Measurements from ENCODE around the gene SEMA3E.
A peak's percentile ranks its signal among the peaks of the same experiment; 100 is the strongest.

SEMA3E gene

DNA sequence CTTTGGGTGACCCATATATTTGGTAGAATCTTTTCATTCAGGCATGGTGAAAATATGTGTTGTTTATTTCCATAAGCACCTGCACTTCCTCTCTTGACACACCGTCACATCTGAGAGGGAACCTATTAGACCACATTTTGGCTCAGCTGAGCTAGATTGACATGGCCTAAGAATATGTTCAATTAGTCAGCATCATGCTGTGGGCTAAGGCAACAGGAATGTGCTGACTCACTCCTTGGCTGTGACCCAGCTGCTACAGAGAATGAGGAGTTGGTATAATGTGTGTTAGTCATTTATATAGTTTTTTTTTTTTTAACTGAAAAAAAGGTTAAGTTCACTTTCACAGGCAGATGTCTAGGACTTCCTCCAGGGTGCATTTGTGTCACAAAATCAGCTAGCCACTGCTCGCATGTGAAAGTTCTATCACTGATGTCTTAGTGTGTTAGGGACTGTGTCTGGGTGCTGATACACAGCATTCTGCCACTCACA lies 180.6 kb downstream of the SEMA3E start (continued):
- TF ChIP-seq ZBTB8A (tag by site-specific recombination; IDR thresholded peaks at IDR 0.05) (peak; percentile 32; the same call in 1 of the 2 replicates), ZBTB21 (tag by site-specific recombination; IDR thresholded peaks at IDR 0.05) (peak; percentile 53; the same call in 1 of the 2 replicates), GLI4 (tag by site-specific recombination; IDR thresholded peaks at IDR 0.05) (no peak), HOXA7 (CRISPR knock-in tag; IDR thresholded peaks at IDR 0.05; ENCODE audit: borderline replicate concordance) (no peak), ZEB2 (tag by site-specific recombination; IDR thresholded peaks at IDR 0.05) (peak; percentile 79), KLF10 (tag by site-specific recombination; IDR thresholded peaks at IDR 0.05) (peak; percentile 74), KLF8 (tag by site-specific recombination; IDR thresholded peaks at IDR 0.05) (peak; percentile 59; the same call in 1 of the 2 replicates), ZNF423 (tag by site-specific recombination; IDR thresholded peaks at IDR 0.05) (no peak), SP7 (tag by site-specific recombination; IDR thresholded peaks at IDR 0.05) (peak; percentile 71), KLF1 (tag by site-specific recombination; IDR thresholded peaks at IDR 0.05) (no peak), SCRT2 (tag by site-specific recombination; IDR thresholded peaks at IDR 0.05) (peak; percentile 55; the same call in 1 of the 2 replicates), SALL2 (tag by site-specific recombination; IDR thresholded peaks at IDR 0.05; ENCODE audit: borderline replicate concordance) (no peak), PRDM1 (tag by site-specific recombination; IDR thresholded peaks at IDR 0.05) (peak; percentile 55; the same call in 1 of the 2 replicates), ZSCAN23 (tag by site-specific recombination; IDR thresholded peaks at IDR 0.05) (no peak), ZNF366 (tag by site-specific recombination; conservative IDR thresholded peaks at IDR 0.05) (peak; percentile 41), ZNF324 (tag by site-specific recombination; IDR thresholded peaks at IDR 0.05) (peak; percentile 47; the same call in 1 of the 2 replicates), ZNF37A (tag by site-specific recombination; IDR thresholded peaks at IDR 0.05) (no peak), HIC1 (tag by site-specific recombination; IDR thresholded peaks at IDR 0.05) (peak; percentile 72), ZNF335 (tag by site-specific recombination; conservative IDR thresholded peaks at IDR 0.05) (peak; percentile 35; the same call in 1 of the 2 replicates), IKZF3 (tag by site-specific recombination; IDR thresholded peaks at IDR 0.05) (no peak), ZNF362 (tag by site-specific recombination; IDR thresholded peaks at IDR 0.05) (peak; percentile 83), MEIS1 (CRISPR knock-in tag; IDR thresholded peaks at IDR 0.05; ENCODE audit: borderline replicate concordance) (peak; percentile 93), INSM2 (tag by site-specific recombination; IDR thresholded peaks at IDR 0.05) (peak; percentile 85)

DNA sequence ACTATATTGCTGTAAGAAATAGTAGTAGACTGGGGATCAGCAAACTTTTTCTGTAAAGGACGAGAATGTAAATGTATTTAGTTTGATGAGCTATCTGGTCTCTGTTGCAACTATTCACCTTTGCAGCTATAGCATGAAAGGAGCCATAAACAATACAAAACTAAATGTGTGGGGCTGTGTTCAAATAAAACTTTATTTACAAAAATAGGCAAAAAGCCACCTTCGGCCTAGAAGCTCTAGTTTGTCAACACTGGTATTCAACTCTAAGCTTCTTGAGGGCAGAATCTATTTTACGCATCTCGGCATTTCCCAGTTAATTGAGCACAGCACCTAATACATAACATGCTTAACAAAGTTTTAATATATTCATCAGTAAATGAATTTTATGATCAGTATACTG lies 181.4 kb downstream of the SEMA3E start:
- ChIA-PET POLR2A (no interaction called here), CTCF (interaction anchor here (0.7 to 0.9 kb wide), 2 partner anchors 728 to 961 kb away, joined by 3 read pairs; no protein-coding TSS in a partner anchor)
- peaks cover 7% of the 10 kb centered on the region; the same call in 1 of the 2 replicates for H3K4me1 ChIP-seq (ENCODE audit: control insufficient read depth, insufficient read depth, low read length)
- H3K4me3 ChIP-seq (ENCODE audit: low read depth, low read length) = no peak overlapping the region
- H3K9me3 ChIP-seq (ENCODE audit: control insufficient read depth, insufficient read depth, low read depth, low read length) = no peaks in the 10 kb centered on the region
- no peak overlapping the region for H3K27ac ChIP-seq (ENCODE audit: extremely low read depth, low read depth, low read length)
- H3K36me3 ChIP-seq (ENCODE audit: control insufficient read depth in 2 of 2, insufficient read depth in 1 of 2, low read length in 2 of 2) = no peaks in the 10 kb centered on the region
- TF ChIP-seq ZNF555 (tag by site-specific recombination; conservative IDR thresholded peaks at IDR 0.05) (no peak), ZNF140 (tag by site-specific recombination; IDR thresholded peaks at IDR 0.05) (no peak), REPIN1 (tag by site-specific recombination; IDR thresholded peaks at IDR 0.05; ENCODE audit: low read depth) (no peak), ZNF2 (tag by site-specific recombination; IDR thresholded peaks at IDR 0.05) (no peak), INSM2 (tag by site-specific recombination; IDR thresholded peaks at IDR 0.05) (no peak), ZBTB8A (tag by site-specific recombination; IDR thresholded peaks at IDR 0.05) (no peak)
- TF ChIP-seq, protein P1, sequence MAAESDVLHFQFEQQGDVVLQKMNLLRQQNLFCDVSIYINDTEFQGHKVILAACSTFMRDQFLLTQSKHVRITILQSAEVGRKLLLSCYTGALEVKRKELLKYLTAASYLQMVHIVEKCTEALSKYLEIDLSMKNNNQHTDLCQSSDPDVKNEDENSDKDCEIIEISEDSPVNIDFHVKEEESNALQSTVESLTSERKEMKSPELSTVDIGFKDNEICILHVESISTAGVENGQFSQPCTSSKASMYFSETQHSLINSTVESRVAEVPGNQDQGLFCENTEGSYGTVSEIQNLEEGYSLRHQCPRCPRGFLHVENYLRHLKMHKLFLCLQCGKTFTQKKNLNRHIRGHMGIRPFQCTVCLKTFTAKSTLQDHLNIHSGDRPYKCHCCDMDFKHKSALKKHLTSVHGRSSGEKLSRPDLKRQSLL (tag by site-specific recombination; IDR thresholded peaks at IDR 0.05) = no peak
- TF ChIP-seq, protein P2, sequence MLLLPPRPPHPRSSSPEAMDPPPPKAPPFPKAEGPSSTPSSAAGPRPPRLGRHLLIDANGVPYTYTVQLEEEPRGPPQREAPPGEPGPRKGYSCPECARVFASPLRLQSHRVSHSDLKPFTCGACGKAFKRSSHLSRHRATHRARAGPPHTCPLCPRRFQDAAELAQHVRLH (tag by site-specific recombination; IDR thresholded peaks at IDR 0.05) = no peak
